ENCODE data around the gene SBK2. TPM values are rescaled to one million over a fixed set of nuclear protein-coding genes. Genes with fewer than 3 reads are reported as not detected.
A peak's percentile ranks its signal among the peaks of the same experiment; 100 is the strongest.

SBK2 gene
- total RNA-seq, 3 donors from 2014 or later (not counting 1 experiment from before 2014, with no cell fraction given), result not detected

GRCh38 chr19:55581823-55582223 lies 44.9 kb upstream of the SBK2 start:
- TF ChIP-seq CTCF (IDR thresholded peaks at IDR 0.05), result no peak
- peak overlapping the region in 1 of 2 donors; percentile 82 for H3K27ac Mint-ChIP-seq
- intact Hi-C loops (cut with micrococcal nuclease), result loop anchor here (2.0 kb wide), 1 partner anchor 61 kb away; the partner anchor contains the start of gene ZNF581
- no peak overlapping the region for H3K4me3 Mint-ChIP-seq
- WGBS (ENCODE audit: insufficient coverage), result 63% methylated on average over 6 of the region's 6 CpGs
- peaks cover 15 to 16% of the 10 kb centered on the region in 2 donors for H3K27me3 Mint-ChIP-seq (ENCODE audit: low read depth in 2 of 2)
- Histone ChIP-seq H3K4me1 (ENCODE audit: control insufficient read depth, insufficient read depth, low read length) (peaks cover 31% of the 10 kb centered on the region), H3K9me3 (ENCODE audit: control insufficient read depth, insufficient read depth, low read length) (no peaks in the 10 kb centered on the region), H3K27me3 (ENCODE audit: control insufficient read depth, insufficient read depth, low read length) (no peaks in the 10 kb centered on the region), H3K4me3 (ENCODE audit: low read length) (no peak overlapping the region), H3K27ac (ENCODE audit: low read length) (no peak overlapping the region), H3K36me3 (ENCODE audit: control insufficient read depth, insufficient read depth, low read length) (no peaks in the 10 kb centered on the region)
- no peak for DNase-seq
- peaks cover 25 to 38% of the 10 kb centered on the region in 2 donors for H3K4me1 Mint-ChIP-seq
- ATAC-seq, result no peak
- no peaks in the 10 kb centered on the region for H3K9me3 Mint-ChIP-seq
- H3K36me3 Mint-ChIP-seq, result no peaks in the 10 kb centered on the region

- intact Hi-C loops (cut with micrococcal nuclease), result loop anchor here (2.0 kb wide), 1 partner anchor 62 kb away; the partner anchor contains the start of gene ZNF581
- Mint-ChIP-seq H3K27ac (peak overlapping the region; percentile 36 to 82), H3K27me3 (ENCODE audit: low read depth in 2 of 2) (peaks cover 14 to 15% of the 10 kb centered on the region in 2 donors), H3K4me1 (peaks cover 25 to 33% of the 10 kb centered on the region in 2 donors), H3K9me3 (no peaks in the 10 kb centered on the region), H3K36me3 (no peaks in the 10 kb centered on the region), H3K4me3 (peak overlapping the region; percentile 83)
- Histone ChIP-seq H3K36me3 (ENCODE audit: control insufficient read depth, insufficient read depth, low read length) (no peaks in the 10 kb centered on the region), H3K4me3 (ENCODE audit: low read length) (peak overlapping the region; percentile 68), H3K4me1 (ENCODE audit: control insufficient read depth, insufficient read depth, low read length) (peaks cover 25% of the 10 kb centered on the region), H3K9me3 (ENCODE audit: control insufficient read depth, insufficient read depth, low read length) (no peaks in the 10 kb centered on the region), H3K27ac (ENCODE audit: low read length) (peak overlapping the region; percentile 78), H3K27me3 (ENCODE audit: control insufficient read depth, insufficient read depth, low read length) (no peaks in the 10 kb centered on the region)
- TF ChIP-seq CTCF (IDR thresholded peaks at IDR 0.05), result no peak
- ATAC-seq (no peak), DNase-seq (peak in 1 of 2 donors; percentile 49)
- 50% methylated on average over 12 of the region's 12 CpGs for WGBS (ENCODE audit: insufficient coverage)
Measured at GRCh38 chr19:55581145-55581822, 44.4 kb upstream of the SBK2 start.

- H3K27ac ChIP-seq (ENCODE audit: low read length), result peak within 1 kb of the TSS; percentile 78
- intact Hi-C loops (cut with micrococcal nuclease), result loop anchor here (2.0 kb wide), 1 partner anchor 62 kb away; the partner anchor contains the start of gene ZNF581
- Mint-ChIP-seq H3K27me3 (ENCODE audit: low read depth in 2 of 2) (peaks cover 9 to 15% of the 10 kb centered on the region in 2 donors), H3K9me3 (no peaks in the 10 kb centered on the region), H3K27ac (peak within 1 kb of the TSS; percentile 43 to 82), H3K4me3 (peak within 1 kb of the TSS; percentile 83), H3K4me1 (peaks cover 25 to 27% of the 10 kb centered on the region in 2 donors), H3K36me3 (no peaks in the 10 kb centered on the region)
- no peaks in the 10 kb centered on the region for H3K36me3 ChIP-seq (ENCODE audit: control insufficient read depth, insufficient read depth, low read length)
- H3K9me3 ChIP-seq (ENCODE audit: control insufficient read depth, insufficient read depth, low read length), result no peaks in the 10 kb centered on the region
- H3K4me3 ChIP-seq (ENCODE audit: low read length), result peak within 1 kb of the TSS; percentile 68
- peak; percentile 78 to 84 (median 79) for ATAC-seq
- TF ChIP-seq CTCF (IDR thresholded peaks at IDR 0.05), result no peak
- no peaks in the 10 kb centered on the region for H3K27me3 ChIP-seq (ENCODE audit: control insufficient read depth, insufficient read depth, low read length)
- peaks cover 20% of the 10 kb centered on the region for H3K4me1 ChIP-seq (ENCODE audit: control insufficient read depth, insufficient read depth, low read length)
- under 1% methylated on average over 16 of the region's 24 CpGs for WGBS (ENCODE audit: insufficient coverage)
- peak; percentile 71 to 85 for DNase-seq
Measured at GRCh38 chr19:55580628-55581144, 43.8 kb upstream of the SBK2 start, which contains the start of gene ZNF579. Gene ZNF579, minus strand, starts transcription at chr19:55580848. Its CDS starts 1,209 bp downstream, at chr19:55579639.
